Measurements from ENCODE around the gene FMNL2.

Gene FMNL2

GRCh38 chr2:152339556-152340286 is 4.7 kb downstream of the FMNL2 start:
- no peak for DNase-seq

- no peak for DNase-seq
Observed at GRCh38 chr2:152342259-152343046, 7.5 kb downstream of the FMNL2 start.

- DNase-seq, result no peak
Observed at GRCh38 chr2:152343426-152343825, 8.5 kb downstream of the FMNL2 start.

- no peak for DNase-seq
Observed at GRCh38 chr2:152344579-152345195, 9.7 kb downstream of the FMNL2 start.

- no peak for DNase-seq
Observed at GRCh38 chr2:152347076-152347475, 12.1 kb downstream of the FMNL2 start.

GRCh38 chr2:152348388-152348787 is 13.4 kb downstream of the FMNL2 start:
- no peak for DNase-seq

GRCh38 chr2:152349416-152349815 is 14.4 kb downstream of the FMNL2 start:
- DNase-seq, result no peak

- no peak for DNase-seq
Observed at GRCh38 chr2:152350155-152350679, 15.2 kb downstream of the FMNL2 start.

- DNase-seq, result no peak
Observed at GRCh38 chr2:152352616-152353015, 17.6 kb downstream of the FMNL2 start.

- no peak for DNase-seq
Observed at GRCh38 chr2:152353364-152353763, 18.4 kb downstream of the FMNL2 start.

- no peak for DNase-seq
Observed at GRCh38 chr2:152354069-152354755, 19.2 kb downstream of the FMNL2 start.

GRCh38 chr2:152354909-152355308 is 19.9 kb downstream of the FMNL2 start:
- DNase-seq, result no peak

GRCh38 chr2:152355409-152355831 is 20.4 kb downstream of the FMNL2 start:
- no peak for DNase-seq

- no peak for DNase-seq
Observed at GRCh38 chr2:152359573-152360363, 24.8 kb downstream of the FMNL2 start.

GRCh38 chr2:152363936-152364335 is 29.0 kb downstream of the FMNL2 start:
- no peak for DNase-seq

- DNase-seq, result no peak
Observed at GRCh38 chr2:152367547-152368390, 32.8 kb downstream of the FMNL2 start.

GRCh38 chr2:152369176-152369860 is 34.3 kb downstream of the FMNL2 start:
- DNase-seq, result no peak

GRCh38 chr2:152370783-152371182 is 35.8 kb downstream of the FMNL2 start:
- no peak for DNase-seq

GRCh38 chr2:152372438-152372984 is 37.5 kb downstream of the FMNL2 start:
- DNase-seq, result no peak

GRCh38 chr2:152375174-152375573 is 40.2 kb downstream of the FMNL2 start:
- no peak for DNase-seq

Measured in stimulated activated CD4-positive, alpha-beta T cell treated with anti-CD3 and anti-CD28 coated beads, Interleukin-2, amount 100 ng/mL, for 48 hours (primary cell).